ENCODE measurements around the gene HOXB4. TPM values are rescaled to one million over a fixed set of nuclear protein-coding genes. Genes with fewer than 3 reads are reported as not detected.

Gene HOXB4
- polyA plus RNA-seq, 1 of the 3 experiments (the other 2 are of a cell fraction): 0.03 TPM

GRCh38 chr17:48588528-48588927 lies 10.4 kb upstream of the HOXB4 start:
- H3F3A ChIP-seq (replicated peaks; ENCODE audit: insufficient read depth): no peaks in the 10 kb centered on the region
- no peaks in the 10 kb centered on the region for H4K20me1 ChIP-seq (ENCODE audit: insufficient read depth)
- ChIA-PET CTCF (interaction anchor here (0.8 to 3.3 kb wide), 10 partner anchors 18 to 640 kb away, joined by 3 to 20 read pairs (median 4); partner anchors contain the start of gene CDK5RAP3), POLR2A (no interaction called here)
- H3K9ac ChIP-seq: no peak overlapping the region
- DNase-seq: no peak
- peaks cover 100% of the 10 kb centered on the region for H3K27me3 ChIP-seq (ENCODE audit: insufficient read depth)
- no peak overlapping the region for H3K4me2 ChIP-seq
- TF ChIP-seq POLR2AphosphoS5 (IDR thresholded peaks at IDR 0.05; ENCODE audit: low read depth, low read length) (no peak), FOXM1 (IDR thresholded peaks at IDR 0.05; ENCODE audit: low read depth) (no peak), GATA2 (CRISPR knock-in tag; IDR thresholded peaks at IDR 0.05) (no peak), SIN3A (IDR thresholded peaks at IDR 0.05; ENCODE audit: borderline replicate concordance, low read depth, low read length) (no peak), FOSL2 (IDR thresholded peaks at IDR 0.05; ENCODE audit: borderline replicate concordance, low read depth) (no peak), EP300 (IDR thresholded peaks at IDR 0.05; ENCODE audit: borderline replicate concordance in 1 of 2, low read depth in 1 of 2, low read length in 1 of 2) (no peak), MXI1 (IDR thresholded peaks at IDR 0.05; ENCODE audit: low read depth, low read length) (no peak), YY1 (IDR thresholded peaks at IDR 0.05; ENCODE audit: low read depth) (no peak), SMC3 (IDR thresholded peaks at IDR 0.05; ENCODE audit: low read depth, low read length) (no peak), TCF12 (IDR thresholded peaks at IDR 0.05) (no peak), CHD2 (IDR thresholded peaks at IDR 0.05; ENCODE audit: low read length, partially characterized antibody) (no peak), RXRA (IDR thresholded peaks at IDR 0.05; ENCODE audit: borderline replicate concordance, low read depth) (no peak), MAX (IDR thresholded peaks at IDR 0.05; ENCODE audit: low read depth) (no peak)
- H3K4me3 ChIP-seq (ENCODE audit: low read depth in 2 of 2, low read length in 1 of 2): no peak overlapping the region
- 13% methylated on average over 2 of the region's 2 CpGs for WGBS (ENCODE audit: low lambda C conversion rate)
- no peaks in the 10 kb centered on the region for H3K36me3 ChIP-seq (replicated peaks in 1 of 2; ENCODE audit: control insufficient read depth in 1 of 2, insufficient read depth in 2 of 2, low read length in 1 of 2)
- H3K9me3 ChIP-seq: no peaks in the 10 kb centered on the region
- no peak overlapping the region for H2AFZ ChIP-seq (ENCODE audit: low read depth)
- H3K4me1 ChIP-seq (ENCODE audit: control insufficient read depth in 1 of 2, insufficient read depth in 2 of 2, low read depth in 1 of 2, low read length in 1 of 2): peaks cover 2 to 7% of the 10 kb centered on the region in 2 experiments; a peak in 1 of 4 replicates
- no peaks in the 10 kb centered on the region for H3K79me2 ChIP-seq (ENCODE audit: insufficient read depth)
- no peaks in the 10 kb centered on the region for H3K9me2 ChIP-seq
- H3K27ac ChIP-seq (ENCODE audit: low read depth in 2 of 2, low read length in 1 of 2): no peak overlapping the region

- POLR2A ChIA-PET: no interaction called here
- H3K9ac ChIP-seq: no peak overlapping the region
These were observed 9.9 kb upstream of the HOXB4 start for GRCh38 chr17:48588074-48588415.

More at GRCh38 chr17:48588074-48588415, 9.9 kb upstream of the HOXB4 start:
- H3K4me2 ChIP-seq: no peak overlapping the region
- H3F3A ChIP-seq (replicated peaks; ENCODE audit: insufficient read depth): no peaks in the 10 kb centered on the region
- H3K9me2 ChIP-seq: no peaks in the 10 kb centered on the region
- no peak overlapping the region for H3K4me3 ChIP-seq (ENCODE audit: low read depth in 2 of 2, low read length in 1 of 2)
- DNase-seq: no peak
- H3K9me3 ChIP-seq: no peaks in the 10 kb centered on the region
- CTCF ChIA-PET: interaction anchor here (0.8 to 3.3 kb wide), 11 partner anchors 25 to 639 kb away, joined by 3 to 20 read pairs (median 3); partner anchors contain the start of gene CDK5RAP3
- H3K36me3 ChIP-seq (replicated peaks in 1 of 2; ENCODE audit: control insufficient read depth in 1 of 2, insufficient read depth in 2 of 2, low read length in 1 of 2): no peaks in the 10 kb centered on the region
- peaks cover 100% of the 10 kb centered on the region for H3K27me3 ChIP-seq (ENCODE audit: insufficient read depth)
- H4K20me1 ChIP-seq (ENCODE audit: insufficient read depth): no peaks in the 10 kb centered on the region
- H2AFZ ChIP-seq (ENCODE audit: low read depth): no peak overlapping the region
- no peak for TF ChIP-seq IRF3 (IDR thresholded peaks at IDR 0.05; ENCODE audit: low read depth, low read length)
- TF ChIP-seq CHD2 (IDR thresholded peaks at IDR 0.05; ENCODE audit: low read length, partially characterized antibody): no peak
- TF ChIP-seq TEAD4 (IDR thresholded peaks at IDR 0.05; ENCODE audit: borderline replicate concordance, insufficient read depth): no peak
- TF ChIP-seq FOSL2 (IDR thresholded peaks at IDR 0.05; ENCODE audit: borderline replicate concordance, low read depth): no peak
- TF ChIP-seq SMC3 (IDR thresholded peaks at IDR 0.05; ENCODE audit: low read depth, low read length): no peak
- peaks cover 2 to 3% of the 10 kb centered on the region in 2 experiments; a peak in 1 of 4 replicates for H3K4me1 ChIP-seq (ENCODE audit: control insufficient read depth in 1 of 2, insufficient read depth in 2 of 2, low read depth in 1 of 2, low read length in 1 of 2)
- H3K79me2 ChIP-seq (ENCODE audit: insufficient read depth): no peaks in the 10 kb centered on the region
- no peak overlapping the region for H3K27ac ChIP-seq (ENCODE audit: low read depth in 2 of 2, low read length in 1 of 2)
- WGBS (ENCODE audit: low lambda C conversion rate): 16% methylated on average over 2 of the region's 2 CpGs

Measured in SK-N-SH (cell line).